ENCODE data around the gene ETHE1. TPM values are rescaled to one million over a fixed set of nuclear protein-coding genes. Genes with fewer than 3 reads are reported as not detected.

Gene ETHE1
- total RNA-seq, 2 donors from 2014 or later = 13.0 to 15.2 TPM

- H3K4me1 Mint-ChIP-seq = no peaks in the 10 kb centered on the region
- Histone ChIP-seq H3K36me3 (ENCODE audit: control insufficient read depth, insufficient read depth, low read length) (peaks cover 52% of the 10 kb centered on the region), H3K4me3 (ENCODE audit: low read length) (no peak overlapping the region), H3K4me1 (ENCODE audit: control insufficient read depth, insufficient read depth, low read length) (no peaks in the 10 kb centered on the region), H3K27ac (ENCODE audit: low read depth, low read length) (no peak overlapping the region), H3K27me3 (ENCODE audit: control insufficient read depth, insufficient read depth, low read length, poor library complexity, severe bottlenecking) (no peaks in the 10 kb centered on the region), H3K9ac (ENCODE audit: extremely low read depth, low read length, poor library complexity, severe bottlenecking) (no peak overlapping the region), H3K9me3 (ENCODE audit: control insufficient read depth, low read length) (peaks cover 5% of the 10 kb centered on the region)
- H3K27me3 Mint-ChIP-seq (ENCODE audit: insufficient read depth) = no peaks in the 10 kb centered on the region
- WGBS, 2 experiments (ENCODE audit: insufficient coverage in 1 of 2, insufficient read length in 1 of 2) = 92 to 96% methylated on average over 5 to 9 of the region's 9 CpGs
- DNase-seq = no peak
- H3K36me3 Mint-ChIP-seq (ENCODE audit: low read depth) = peaks cover 83% of the 10 kb centered on the region
- H3K4me3 Mint-ChIP-seq = no peak overlapping the region
- TF ChIP-seq, protein P1, sequence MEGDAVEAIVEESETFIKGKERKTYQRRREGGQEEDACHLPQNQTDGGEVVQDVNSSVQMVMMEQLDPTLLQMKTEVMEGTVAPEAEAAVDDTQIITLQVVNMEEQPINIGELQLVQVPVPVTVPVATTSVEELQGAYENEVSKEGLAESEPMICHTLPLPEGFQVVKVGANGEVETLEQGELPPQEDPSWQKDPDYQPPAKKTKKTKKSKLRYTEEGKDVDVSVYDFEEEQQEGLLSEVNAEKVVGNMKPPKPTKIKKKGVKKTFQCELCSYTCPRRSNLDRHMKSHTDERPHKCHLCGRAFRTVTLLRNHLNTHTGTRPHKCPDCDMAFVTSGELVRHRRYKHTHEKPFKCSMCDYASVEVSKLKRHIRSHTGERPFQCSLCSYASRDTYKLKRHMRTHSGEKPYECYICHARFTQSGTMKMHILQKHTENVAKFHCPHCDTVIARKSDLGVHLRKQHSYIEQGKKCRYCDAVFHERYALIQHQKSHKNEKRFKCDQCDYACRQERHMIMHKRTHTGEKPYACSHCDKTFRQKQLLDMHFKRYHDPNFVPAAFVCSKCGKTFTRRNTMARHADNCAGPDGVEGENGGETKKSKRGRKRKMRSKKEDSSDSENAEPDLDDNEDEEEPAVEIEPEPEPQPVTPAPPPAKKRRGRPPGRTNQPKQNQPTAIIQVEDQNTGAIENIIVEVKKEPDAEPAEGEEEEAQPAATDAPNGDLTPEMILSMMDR (conservative IDR thresholded peaks at IDR 0.05) = no peak
- H3K27ac Mint-ChIP-seq = no peak overlapping the region
- H3K9me3 Mint-ChIP-seq = peaks cover 14% of the 10 kb centered on the region
These were observed 17.1 kb upstream of the ETHE1 start for GRCh38 chr19:43544077-43544476.

GRCh38 chr19:43541920-43542650, 15.1 kb upstream of the ETHE1 start:
- no peaks in the 10 kb centered on the region for H3K4me1 Mint-ChIP-seq
- H3K9me3 Mint-ChIP-seq = peaks cover 22% of the 10 kb centered on the region
- TF ChIP-seq, protein P1 (conservative IDR thresholded peaks at IDR 0.05) = no peak
- Histone ChIP-seq H3K9me3 (ENCODE audit: control insufficient read depth, low read length) (peaks cover 15% of the 10 kb centered on the region), H3K4me1 (ENCODE audit: control insufficient read depth, insufficient read depth, low read length) (no peaks in the 10 kb centered on the region), H3K27ac (ENCODE audit: low read depth, low read length) (no peak overlapping the region), H3K9ac (ENCODE audit: extremely low read depth, low read length, poor library complexity, severe bottlenecking) (no peak overlapping the region), H3K27me3 (ENCODE audit: control insufficient read depth, insufficient read depth, low read length, poor library complexity, severe bottlenecking) (no peaks in the 10 kb centered on the region), H3K4me3 (ENCODE audit: low read length) (no peak overlapping the region), H3K36me3 (ENCODE audit: control insufficient read depth, insufficient read depth, low read length) (peaks cover 71% of the 10 kb centered on the region)
- no peak overlapping the region for H3K27ac Mint-ChIP-seq
- no peak overlapping the region for H3K4me3 Mint-ChIP-seq
- DNase-seq = no peak
- H3K36me3 Mint-ChIP-seq (ENCODE audit: low read depth) = peaks cover 84% of the 10 kb centered on the region
- H3K27me3 Mint-ChIP-seq (ENCODE audit: insufficient read depth) = no peaks in the 10 kb centered on the region
- 78 to 98% methylated on average over 2 to 5 of the region's 5 CpGs for WGBS, 2 experiments (ENCODE audit: insufficient coverage in 1 of 2, insufficient read length in 1 of 2)

DNA sequence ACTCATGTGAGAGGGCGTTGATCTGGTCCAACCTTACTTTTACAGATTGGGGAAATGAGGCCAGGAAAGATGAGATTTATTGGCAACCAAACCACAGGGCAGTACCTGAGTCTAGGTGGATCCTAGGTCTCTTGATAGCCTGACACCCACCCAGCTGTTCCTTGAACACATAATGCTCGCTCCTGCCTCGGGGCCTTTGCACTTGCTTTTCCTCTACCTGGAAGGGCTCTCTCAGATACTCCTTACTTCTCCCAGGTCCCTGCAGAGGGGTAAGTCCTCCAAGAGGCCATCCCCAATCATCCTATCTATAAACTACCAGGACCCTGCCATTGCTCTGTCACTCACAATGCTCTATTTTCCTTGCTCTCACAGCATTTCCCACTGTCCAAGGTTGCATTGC, 13.4 kb upstream of the ETHE1 start:
- DNase-seq = no peak
- Mint-ChIP-seq H3K4me1 (peaks cover under 1% of the 10 kb centered on the region), H3K9me3 (peaks cover 22% of the 10 kb centered on the region), H3K4me3 (no peak overlapping the region), H3K27ac (no peak overlapping the region), H3K36me3 (ENCODE audit: low read depth) (peaks cover 83% of the 10 kb centered on the region), H3K27me3 (ENCODE audit: insufficient read depth) (peaks cover under 1% of the 10 kb centered on the region)
- Histone ChIP-seq H3K4me1 (ENCODE audit: control insufficient read depth, insufficient read depth, low read length) (no peaks in the 10 kb centered on the region), H3K9me3 (ENCODE audit: control insufficient read depth, low read length) (peaks cover 15% of the 10 kb centered on the region), H3K27me3 (ENCODE audit: control insufficient read depth, insufficient read depth, low read length, poor library complexity, severe bottlenecking) (no peaks in the 10 kb centered on the region), H3K4me3 (ENCODE audit: low read length) (no peak overlapping the region), H3K27ac (ENCODE audit: low read depth, low read length) (no peak overlapping the region), H3K36me3 (ENCODE audit: control insufficient read depth, insufficient read depth, low read length) (peaks cover 69% of the 10 kb centered on the region), H3K9ac (ENCODE audit: extremely low read depth, low read length, poor library complexity, severe bottlenecking) (no peak overlapping the region)
- TF ChIP-seq, protein P1 (conservative IDR thresholded peaks at IDR 0.05) = no peak
- WGBS, 2 experiments (ENCODE audit: insufficient coverage in 1 of 2, insufficient read length in 1 of 2) = 60 to 67% methylated on average over 3 of the region's 3 CpGs

Measured in endodermal cell (in vitro differentiated cells).